GM23338 (cell line): ENCODE measurements around the gene RPAP2.

Source experiments
- CREB1 ChIP-seq: fragments of 250-450 bp; sonication (Bioruptor Pico); IDR thresholded peaks from 2 replicates; pipeline ENCODE4 v1.5.0; 2020; ENCODE audit warnings: low read depth, mild to moderate bottlenecking, moderate library complexity
- EZH2 ChIP-seq: fragments of 200-600 bp; sonication (generic); IDR thresholded peaks from one replicate; pipeline ENCODE4 v1.8.0; 2017; ENCODE audit warnings: antibody characterized with exemption, mild to moderate bottlenecking, low read depth; ENCODE audit not compliant: unreplicated experiment
- EZH2phosphoT487 ChIP-seq: fragments of 200-600 bp; sonication (generic); IDR thresholded peaks from one replicate; pipeline ENCODE4 v1.8.1; 2018; ENCODE audit warnings: antibody characterized with exemption; ENCODE audit not compliant: unreplicated experiment
- JUNB ChIP-seq: IDR thresholded peaks from one replicate; pipeline ENCODE4 v1.6.1; 2016; ENCODE audit warnings: antibody characterized with exemption; ENCODE audit not compliant: unreplicated experiment
- NANOG ChIP-seq: IDR thresholded peaks from 2 replicates; pipeline ENCODE4 v1.6.1; 2016; ENCODE audit warnings: antibody characterized with exemption, borderline replicate concordance
- POLR2AphosphoS5 ChIP-seq: IDR thresholded peaks from 2 replicates; pipeline ENCODE4 v1.6.1; 2016; ENCODE audit warnings: antibody characterized with exemption, low read depth
- STAT1 ChIP-seq: IDR thresholded peaks from one replicate; pipeline ENCODE4 v1.6.1; 2016; ENCODE audit warnings: antibody characterized with exemption; ENCODE audit not compliant: unreplicated experiment
- ZNF114 ChIP-seq: fragments of 250-450 bp; sonication (Bioruptor Pico); IDR thresholded peaks from 2 replicates; pipeline ENCODE4 v1.5.0; 2020; ENCODE audit warnings: mild to moderate bottlenecking, moderate library complexity
- ZNF331 ChIP-seq: fragments of 250-450 bp; sonication (Bioruptor Pico); IDR thresholded peaks from 2 replicates; pipeline ENCODE4 v1.5.0; 2020; ENCODE audit warnings: low read depth, mild to moderate bottlenecking, moderate library complexity
- TF ChIP-seq, protein P1 (sequence below), 2 experiments: fragments of 200-600 bp in 1 of 2; sonication (generic) in 1 of 2; conservative IDR thresholded peaks; 2 replicates each; pipeline versions ENCODE4 v1.5.1 to v1.6.1; 2016 to 2017; ENCODE audit warnings: antibody characterized with exemption in 2 of 2, low read depth in 2 of 2, mild to moderate bottlenecking in 2 of 2, moderate library complexity in 1 of 2
- TF ChIP-seq, protein P2 (sequence below): fragments of 250-450 bp; sonication (Bioruptor Pico); IDR thresholded peaks from 2 replicates; pipeline ENCODE4 v1.5.0; 2020; ENCODE audit warnings: mild to moderate bottlenecking, moderate library complexity
- TF ChIP-seq, protein P3 (sequence below): IDR thresholded peaks from one replicate; pipeline ENCODE4 v1.6.1; 2018; ENCODE audit warnings: antibody characterized with exemption; ENCODE audit not compliant: unreplicated experiment
- TF ChIP-seq, protein P4 (sequence below): IDR thresholded peaks from 2 replicates; pipeline ENCODE4 v1.6.1; 2016; ENCODE audit warnings: antibody characterized with exemption

DNA sequence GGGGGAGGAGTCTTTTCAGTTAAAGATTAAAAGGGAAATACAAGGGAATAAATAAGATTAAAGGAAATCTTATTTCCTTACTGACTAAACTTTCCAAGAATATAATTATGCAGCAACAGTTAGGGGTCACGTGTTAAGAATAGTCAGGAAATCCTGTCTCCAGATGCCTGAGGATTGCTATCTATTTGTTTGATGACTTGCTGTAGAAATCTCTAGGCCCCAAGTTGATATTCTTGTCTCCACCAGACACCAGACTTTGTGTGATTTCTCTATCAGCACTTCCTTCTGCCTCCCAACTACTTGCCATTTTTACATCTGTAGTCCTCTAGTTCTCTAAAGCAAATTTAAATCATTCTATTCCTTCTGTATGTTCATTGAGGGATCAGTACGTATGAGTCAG lies 77.5 kb downstream of the RPAP2 start:
- TF ChIP-seq, protein P1, sequence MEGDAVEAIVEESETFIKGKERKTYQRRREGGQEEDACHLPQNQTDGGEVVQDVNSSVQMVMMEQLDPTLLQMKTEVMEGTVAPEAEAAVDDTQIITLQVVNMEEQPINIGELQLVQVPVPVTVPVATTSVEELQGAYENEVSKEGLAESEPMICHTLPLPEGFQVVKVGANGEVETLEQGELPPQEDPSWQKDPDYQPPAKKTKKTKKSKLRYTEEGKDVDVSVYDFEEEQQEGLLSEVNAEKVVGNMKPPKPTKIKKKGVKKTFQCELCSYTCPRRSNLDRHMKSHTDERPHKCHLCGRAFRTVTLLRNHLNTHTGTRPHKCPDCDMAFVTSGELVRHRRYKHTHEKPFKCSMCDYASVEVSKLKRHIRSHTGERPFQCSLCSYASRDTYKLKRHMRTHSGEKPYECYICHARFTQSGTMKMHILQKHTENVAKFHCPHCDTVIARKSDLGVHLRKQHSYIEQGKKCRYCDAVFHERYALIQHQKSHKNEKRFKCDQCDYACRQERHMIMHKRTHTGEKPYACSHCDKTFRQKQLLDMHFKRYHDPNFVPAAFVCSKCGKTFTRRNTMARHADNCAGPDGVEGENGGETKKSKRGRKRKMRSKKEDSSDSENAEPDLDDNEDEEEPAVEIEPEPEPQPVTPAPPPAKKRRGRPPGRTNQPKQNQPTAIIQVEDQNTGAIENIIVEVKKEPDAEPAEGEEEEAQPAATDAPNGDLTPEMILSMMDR (conservative IDR thresholded peaks at IDR 0.05; ENCODE audit: low read depth in 2 of 2) = no peak
- TF ChIP-seq EZH2phosphoT487 = no peak
- TF ChIP-seq POLR2AphosphoS5 = no peak
- TF ChIP-seq EZH2 = no peak
- TF ChIP-seq ZNF114 (CRISPR knock-in tag) = no peak
- TF ChIP-seq, protein P2, sequence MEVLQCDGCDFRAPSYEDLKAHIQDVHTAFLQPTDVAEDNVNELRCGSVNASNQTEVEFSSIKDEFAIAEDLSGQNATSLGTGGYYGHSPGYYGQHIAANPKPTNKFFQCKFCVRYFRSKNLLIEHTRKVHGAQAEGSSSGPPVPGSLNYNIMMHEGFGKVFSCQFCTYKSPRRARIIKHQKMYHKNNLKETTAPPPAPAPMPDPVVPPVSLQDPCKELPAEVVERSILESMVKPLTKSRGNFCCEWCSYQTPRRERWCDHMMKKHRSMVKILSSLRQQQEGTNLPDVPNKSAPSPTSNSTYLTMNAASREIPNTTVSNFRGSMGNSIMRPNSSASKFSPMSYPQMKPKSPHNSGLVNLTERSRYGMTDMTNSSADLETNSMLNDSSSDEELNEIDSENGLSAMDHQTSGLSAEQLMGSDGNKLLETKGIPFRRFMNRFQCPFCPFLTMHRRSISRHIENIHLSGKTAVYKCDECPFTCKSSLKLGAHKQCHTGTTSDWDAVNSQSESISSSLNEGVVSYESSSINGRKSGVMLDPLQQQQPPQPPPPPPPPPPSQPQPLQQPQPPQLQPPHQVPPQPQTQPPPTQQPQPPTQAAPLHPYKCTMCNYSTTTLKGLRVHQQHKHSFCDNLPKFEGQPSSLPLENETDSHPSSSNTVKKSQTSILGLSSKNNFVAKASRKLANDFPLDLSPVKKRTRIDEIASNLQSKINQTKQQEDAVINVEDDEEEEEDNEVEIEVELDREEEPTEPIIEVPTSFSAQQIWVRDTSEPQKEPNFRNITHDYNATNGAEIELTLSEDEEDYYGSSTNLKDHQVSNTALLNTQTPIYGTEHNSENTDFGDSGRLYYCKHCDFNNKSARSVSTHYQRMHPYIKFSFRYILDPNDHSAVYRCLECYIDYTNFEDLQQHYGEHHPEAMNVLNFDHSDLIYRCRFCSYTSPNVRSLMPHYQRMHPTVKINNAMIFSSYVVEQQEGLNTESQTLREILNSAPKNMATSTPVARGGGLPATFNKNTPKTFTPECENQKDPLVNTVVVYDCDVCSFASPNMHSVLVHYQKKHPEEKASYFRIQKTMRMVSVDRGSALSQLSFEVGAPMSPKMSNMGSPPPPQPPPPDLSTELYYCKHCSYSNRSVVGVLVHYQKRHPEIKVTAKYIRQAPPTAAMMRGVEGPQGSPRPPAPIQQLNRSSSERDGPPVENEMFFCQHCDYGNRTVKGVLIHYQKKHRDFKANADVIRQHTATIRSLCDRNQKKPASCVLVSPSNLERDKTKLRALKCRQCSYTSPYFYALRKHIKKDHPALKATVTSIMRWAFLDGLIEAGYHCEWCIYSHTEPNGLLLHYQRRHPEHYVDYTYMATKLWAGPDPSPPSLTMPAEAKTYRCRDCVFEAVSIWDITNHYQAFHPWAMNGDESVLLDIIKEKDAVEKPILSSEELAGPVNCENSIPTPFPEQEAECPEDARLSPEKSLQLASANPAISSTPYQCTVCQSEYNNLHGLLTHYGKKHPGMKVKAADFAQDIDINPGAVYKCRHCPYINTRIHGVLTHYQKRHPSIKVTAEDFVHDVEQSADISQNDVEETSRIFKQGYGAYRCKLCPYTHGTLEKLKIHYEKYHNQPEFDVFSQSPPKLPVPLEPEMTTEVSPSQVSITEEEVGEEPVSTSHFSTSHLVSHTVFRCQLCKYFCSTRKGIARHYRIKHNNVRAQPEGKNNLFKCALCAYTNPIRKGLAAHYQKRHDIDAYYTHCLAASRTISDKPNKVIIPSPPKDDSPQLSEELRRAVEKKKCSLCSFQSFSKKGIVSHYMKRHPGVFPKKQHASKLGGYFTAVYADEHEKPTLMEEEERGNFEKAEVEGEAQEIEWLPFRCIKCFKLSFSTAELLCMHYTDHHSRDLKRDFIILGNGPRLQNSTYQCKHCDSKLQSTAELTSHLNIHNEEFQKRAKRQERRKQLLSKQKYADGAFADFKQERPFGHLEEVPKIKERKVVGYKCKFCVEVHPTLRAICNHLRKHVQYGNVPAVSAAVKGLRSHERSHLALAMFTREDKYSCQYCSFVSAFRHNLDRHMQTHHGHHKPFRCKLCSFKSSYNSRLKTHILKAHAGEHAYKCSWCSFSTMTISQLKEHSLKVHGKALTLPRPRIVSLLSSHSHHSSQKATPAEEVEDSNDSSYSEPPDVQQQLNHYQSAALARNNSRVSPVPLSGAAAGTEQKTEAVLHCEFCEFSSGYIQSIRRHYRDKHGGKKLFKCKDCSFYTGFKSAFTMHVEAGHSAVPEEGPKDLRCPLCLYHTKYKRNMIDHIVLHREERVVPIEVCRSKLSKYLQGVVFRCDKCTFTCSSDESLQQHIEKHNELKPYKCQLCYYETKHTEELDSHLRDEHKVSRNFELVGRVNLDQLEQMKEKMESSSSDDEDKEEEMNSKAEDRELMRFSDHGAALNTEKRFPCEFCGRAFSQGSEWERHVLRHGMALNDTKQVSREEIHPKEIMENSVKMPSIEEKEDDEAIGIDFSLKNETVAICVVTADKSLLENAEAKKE (CRISPR knock-in tag) = no peak
- TF ChIP-seq, protein P3, sequence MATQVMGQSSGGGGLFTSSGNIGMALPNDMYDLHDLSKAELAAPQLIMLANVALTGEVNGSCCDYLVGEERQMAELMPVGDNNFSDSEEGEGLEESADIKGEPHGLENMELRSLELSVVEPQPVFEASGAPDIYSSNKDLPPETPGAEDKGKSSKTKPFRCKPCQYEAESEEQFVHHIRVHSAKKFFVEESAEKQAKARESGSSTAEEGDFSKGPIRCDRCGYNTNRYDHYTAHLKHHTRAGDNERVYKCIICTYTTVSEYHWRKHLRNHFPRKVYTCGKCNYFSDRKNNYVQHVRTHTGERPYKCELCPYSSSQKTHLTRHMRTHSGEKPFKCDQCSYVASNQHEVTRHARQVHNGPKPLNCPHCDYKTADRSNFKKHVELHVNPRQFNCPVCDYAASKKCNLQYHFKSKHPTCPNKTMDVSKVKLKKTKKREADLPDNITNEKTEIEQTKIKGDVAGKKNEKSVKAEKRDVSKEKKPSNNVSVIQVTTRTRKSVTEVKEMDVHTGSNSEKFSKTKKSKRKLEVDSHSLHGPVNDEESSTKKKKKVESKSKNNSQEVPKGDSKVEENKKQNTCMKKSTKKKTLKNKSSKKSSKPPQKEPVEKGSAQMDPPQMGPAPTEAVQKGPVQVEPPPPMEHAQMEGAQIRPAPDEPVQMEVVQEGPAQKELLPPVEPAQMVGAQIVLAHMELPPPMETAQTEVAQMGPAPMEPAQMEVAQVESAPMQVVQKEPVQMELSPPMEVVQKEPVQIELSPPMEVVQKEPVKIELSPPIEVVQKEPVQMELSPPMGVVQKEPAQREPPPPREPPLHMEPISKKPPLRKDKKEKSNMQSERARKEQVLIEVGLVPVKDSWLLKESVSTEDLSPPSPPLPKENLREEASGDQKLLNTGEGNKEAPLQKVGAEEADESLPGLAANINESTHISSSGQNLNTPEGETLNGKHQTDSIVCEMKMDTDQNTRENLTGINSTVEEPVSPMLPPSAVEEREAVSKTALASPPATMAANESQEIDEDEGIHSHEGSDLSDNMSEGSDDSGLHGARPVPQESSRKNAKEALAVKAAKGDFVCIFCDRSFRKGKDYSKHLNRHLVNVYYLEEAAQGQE = no peak
- no peak for TF ChIP-seq ZNF331
- TF ChIP-seq CREB1 (CRISPR knock-in tag) = no peak
- TF ChIP-seq JUNB = no peak
- TF ChIP-seq STAT1 = no peak
- TF ChIP-seq NANOG = no peak
- TF ChIP-seq, protein P4, sequence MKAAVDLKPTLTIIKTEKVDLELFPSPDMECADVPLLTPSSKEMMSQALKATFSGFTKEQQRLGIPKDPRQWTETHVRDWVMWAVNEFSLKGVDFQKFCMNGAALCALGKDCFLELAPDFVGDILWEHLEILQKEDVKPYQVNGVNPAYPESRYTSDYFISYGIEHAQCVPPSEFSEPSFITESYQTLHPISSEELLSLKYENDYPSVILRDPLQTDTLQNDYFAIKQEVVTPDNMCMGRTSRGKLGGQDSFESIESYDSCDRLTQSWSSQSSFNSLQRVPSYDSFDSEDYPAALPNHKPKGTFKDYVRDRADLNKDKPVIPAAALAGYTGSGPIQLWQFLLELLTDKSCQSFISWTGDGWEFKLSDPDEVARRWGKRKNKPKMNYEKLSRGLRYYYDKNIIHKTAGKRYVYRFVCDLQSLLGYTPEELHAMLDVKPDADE = no peak
